HG03575 (cell line): ENCODE measurements around the gene SFXN5.

ENCODE experiments used
- ATAC-seq: cut with Tn5 transposase; IDR thresholded peaks from one replicate; pipeline ENCODE4 v1.9.1; 2021; ENCODE audit not compliant: unreplicated experiment, insufficient number of reproducible peaks, low FRiP score; ENCODE audit errors: extremely low read depth

The SFXN5 gene

GRCh38 chr2:72988726-72989273 is 82.7 kb downstream of the SFXN5 start:
- ATAC-seq: no peak

GRCh38 chr2:72988041-72988440 is 83.5 kb downstream of the SFXN5 start:
- no peak for ATAC-seq

- no peak for ATAC-seq
These were observed 85.4 kb downstream of the SFXN5 start for GRCh38 chr2:72985891-72986683.

- no peak for ATAC-seq
These were observed 86.4 kb downstream of the SFXN5 start for GRCh38 chr2:72985136-72985535.

- ATAC-seq: no peak
These were observed 87.3 kb downstream of the SFXN5 start for GRCh38 chr2:72984172-72984671.

- ATAC-seq: no peak
These were observed 87.9 kb downstream of the SFXN5 start for GRCh38 chr2:72983500-72984161.

- no peak for ATAC-seq
These were observed 88.6 kb downstream of the SFXN5 start for GRCh38 chr2:72982781-72983499.

GRCh38 chr2:72982219-72982618 is 89.3 kb downstream of the SFXN5 start:
- no peak for ATAC-seq

- ATAC-seq: no peak
These were observed 90.0 kb downstream of the SFXN5 start for GRCh38 chr2:72981536-72981935.

GRCh38 chr2:72980535-72981217 is 90.8 kb downstream of the SFXN5 start:
- no peak for ATAC-seq

GRCh38 chr2:72979896-72980295 is 91.6 kb downstream of the SFXN5 start:
- no peak for ATAC-seq

GRCh38 chr2:72975017-72975416 is 96.5 kb downstream of the SFXN5 start:
- ATAC-seq: no peak

- no peak for ATAC-seq
These were observed 97.1 kb downstream of the SFXN5 start for GRCh38 chr2:72974436-72974754.

GRCh38 chr2:72973566-72974435 is 97.7 kb downstream of the SFXN5 start:
- no peak for ATAC-seq

GRCh38 chr2:72973137-72973535 is 98.4 kb downstream of the SFXN5 start:
- ATAC-seq: no peak

GRCh38 chr2:72972352-72973136 is 99.0 kb downstream of the SFXN5 start:
- no peak for ATAC-seq

- no peak for ATAC-seq
These were observed 100.5 kb downstream of the SFXN5 start for GRCh38 chr2:72971036-72971435.

- ATAC-seq: no peak
These were observed 101.8 kb downstream of the SFXN5 start for GRCh38 chr2:72969706-72970105.
